SH-SY5Y (cell line): ENCODE data around the gene MIPEP.

Experiments used
- GATA2 ChIP-seq: IDR thresholded peaks from 2 replicates; pipeline ENCODE4 v1.6.1; 2011; ENCODE audit warnings: mild to moderate bottlenecking, low read depth, low read length
- GATA3 ChIP-seq: IDR thresholded peaks from 2 replicates; pipeline ENCODE4 v1.6.1; 2011; ENCODE audit warnings: low read depth, mild to moderate bottlenecking, low read length, moderate library complexity

DNA sequence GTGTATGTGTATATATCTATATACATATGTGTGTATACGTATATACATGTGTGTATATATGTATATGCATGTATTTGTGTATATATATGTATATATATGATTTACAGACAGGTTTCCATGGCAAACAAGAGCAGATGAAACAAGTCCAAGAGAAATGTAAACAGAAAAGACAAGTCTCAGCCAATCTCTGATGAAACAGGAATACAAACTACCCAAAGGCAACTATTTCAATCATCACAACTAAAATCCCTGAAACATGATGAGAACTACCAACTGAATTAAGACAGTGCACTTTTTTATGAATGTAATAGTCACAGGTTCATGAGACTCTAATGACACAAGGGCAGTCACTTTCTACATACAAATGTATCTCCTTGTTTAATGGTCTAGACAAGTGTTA is 178.8 kb downstream of the MIPEP start:
- TF ChIP-seq GATA2 (no peak), GATA3 (no peak)
